C4-2B (cell line): ENCODE results near the gene REL.

Experiments
- CTCF ChIP-seq: fragments of 450-650 bp; conservative IDR thresholded peaks from 2 replicates; pipeline ENCODE4 v1.5.1; 2017; ENCODE audit warnings: mild to moderate bottlenecking
- ZFX ChIP-seq: fragments of 450-650 bp; IDR thresholded peaks from 2 replicates; pipeline ENCODE4 v1.6.1; 2017

- TF ChIP-seq CTCF (no peak), ZFX (no peak)
These were observed 33.5 kb upstream of the REL start for GRCh38 chr2:60847854-60848253.
